Spleen (tissue), 11 donors: Measurements from ENCODE around the gene TLNRD1. TPM values are rescaled to one million over a fixed set of nuclear protein-coding genes. Genes with fewer than 3 reads are reported as not detected.

ENCODE experiments used
- DNase-seq: peaks from one replicate; pipeline ENCODE4 v3.0.0-alpha.2; 2020
- H3K27ac ChIP-seq, 8 donors: fragments of 200-600 bp; sonication (generic) in 7 of 8; 1 replicate in 4 of 8; 2 replicates in 4 of 8; pipeline versions ENCODE4 v1.5.0 to v1.8.0; 2016 to 2021; ENCODE audit warnings: inconsistent platforms in 4 of 8, mild to moderate bottlenecking in 4 of 8, moderate library complexity in 1 of 8
- H3K27me3 ChIP-seq, 7 donors: fragments of 200-600 bp; sonication (generic) in 6 of 7; replicated peaks in 1 of 7; 1 replicate in 4 of 7; 2 replicates in 3 of 7; pipeline versions ENCODE4 v1.5.0 to v1.8.0; 2016 to 2021; ENCODE audit warnings: inconsistent platforms in 3 of 7, mild to moderate bottlenecking in 1 of 7
- H3K36me3 ChIP-seq, 6 donors: fragments of 200-600 bp; sonication (generic) in 5 of 6; 1 replicate in 4 of 6; 2 replicates in 2 of 6; pipeline versions ENCODE4 v1.5.0 to v1.8.0; 2016 to 2021; ENCODE audit warnings: inconsistent platforms in 2 of 6
- H3K4me1 ChIP-seq, 6 donors: fragments of 200-600 bp; sonication (generic) in 5 of 6; 1 replicate in 3 of 6; 2 replicates in 3 of 6; pipeline versions ENCODE4 v1.5.0 to v1.8.0; 2016 to 2021; ENCODE audit warnings: inconsistent platforms in 3 of 6
- H3K4me3 ChIP-seq, 8 donors: fragments of 200-600 bp; sonication (generic) in 7 of 8; 1 replicate in 4 of 8; 2 replicates in 4 of 8; pipeline versions ENCODE4 v1.5.0 to v1.8.0; 2016 to 2021; ENCODE audit warnings: inconsistent platforms in 4 of 8, mild to moderate bottlenecking in 4 of 8, moderate library complexity in 2 of 8
- H3K9me3 ChIP-seq, 8 donors: fragments of 200-600 bp; sonication (generic) in 7 of 8; 1 replicate in 4 of 8; 2 replicates in 4 of 8; pipeline versions ENCODE4 v1.5.0 to v1.8.0; 2016 to 2021; ENCODE audit warnings: inconsistent platforms in 4 of 8
- POLR2A ChIP-seq, 3 donors: fragments of 450-650 bp; IDR thresholded peaks; one replicate each; pipeline ENCODE4 v1.5.1; 2017; ENCODE audit warnings: antibody characterized with exemption in 3 of 3, mild to moderate bottlenecking in 1 of 3
- POLR2AphosphoS5 ChIP-seq, 3 donors: sonication (generic); formaldehyde crosslinking; IDR thresholded peaks; one replicate each; pipeline ENCODE4 v1.5.1; 2017; ENCODE audit warnings: antibody characterized with exemption in 3 of 3
- WGBS, 5 donors: extraction: QIAGEN DNeasy Blood & Tissue Kit in 3 of 5; methylation state at CpG; one replicate each; pipeline versions ENCODE4 v1.1.5 to v1.1.7; 2013 to 2018; 5-methylcytosine and 5-hydroxymethylcytosine counted together
- intact Hi-C: fragments of 100-400 bp; cut with DNase I; formaldehyde crosslinking; loops from one replicate; pipeline ENCODE4 v1.15.0; 2023; ENCODE audit warnings: low total_unique reads
- polyA plus RNA-seq, 3 donors: library from polyadenylated mRNA; stranded (reverse); fragments of 200-250 nt; gene quantifications; one replicate each; pipeline ENCODE4 v1.2.1, GENCODE V29; 2013
- total RNA-seq, 7 donors: library from RNA; depleted of rRNA in 3 of 7; stranded (reverse); fragments of >200 nt in 3 of 7; fragmentation: NEBNext Ultra II Directional in 4 of 7; extraction: Animal tissue kit (Norgen Biotek cat#: 25700) in 4 of 7; gene quantifications; one replicate each; pipeline versions ENCODE4 v1.1.0 to v1.2.1, GENCODE V29; 2016 to 2021
- TF ChIP-seq, protein P1 (sequence below), 11 experiments: fragments of 200-600 bp in 7 of 11; fragments of 450-650 bp in 4 of 11; sonication (generic) in 4 of 11; IDR thresholded peaks in 8 of 11; conservative IDR thresholded peaks in 3 of 11; 1 replicate in 7 of 11; 2 replicates in 4 of 11; pipeline versions ENCODE4 v1.4.0 to v1.8.0; 2016 to 2021; ENCODE audit warnings: antibody characterized with exemption in 11 of 11, inconsistent platforms in 4 of 11, mild to moderate bottlenecking in 1 of 11
- donor health status: healthy with polysubstance abuse.
- donor health status: DM: no; HTN: no; CAD: no; lungs with moderate emphysema.
- donor health status: DM: no; HTN: no; CAD: no.
- donor health status: Bipolar disorder and iron deficiency.
- donor health status: healthy.
- donor health status: DM: no; HTN: no; CAD: no.
- donor health status: DM: yes; HTN: yes; CAD: no.

The TLNRD1 gene
- total and polyA plus RNA-seq, 10 donors, result 6.2 to 53.3 (median 30.7) TPM

DNA sequence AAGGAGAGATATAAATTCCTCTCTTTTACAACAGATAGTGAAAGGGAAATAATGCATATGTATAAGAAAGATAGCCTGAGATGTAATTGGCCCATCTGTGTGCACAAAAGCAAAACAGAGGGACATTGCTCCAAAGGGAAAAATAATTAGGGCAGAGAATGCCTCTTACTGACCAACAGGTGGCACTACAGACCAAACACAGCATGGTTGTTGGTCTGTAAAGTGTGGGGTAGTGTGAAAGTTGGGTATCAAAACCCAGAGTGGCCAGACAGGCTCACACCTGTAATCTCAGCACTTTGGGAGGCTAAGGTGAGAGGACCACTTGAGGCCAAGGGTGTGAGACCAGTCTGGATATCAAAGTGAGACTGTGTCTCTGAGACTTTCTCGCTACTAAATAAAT is 4.5 kb upstream of the TLNRD1 start:
- peaks cover 11 to 37% (median 23%) of the 10 kb centered on the region in 6 donors for H3K4me1 ChIP-seq
- 95 to 100% (median 100%) methylated on average over 1 of the region's 1 CpG for WGBS, 5 donors
- H3K9me3 ChIP-seq, result peaks cover 0 to 6% (median 2%) of the 10 kb centered on the region in 8 donors
- no peak for DNase-seq
- H3K36me3 ChIP-seq, result no peaks in the 10 kb centered on the region
- no peak overlapping the region for H3K27ac ChIP-seq
- TF ChIP-seq, protein P1, sequence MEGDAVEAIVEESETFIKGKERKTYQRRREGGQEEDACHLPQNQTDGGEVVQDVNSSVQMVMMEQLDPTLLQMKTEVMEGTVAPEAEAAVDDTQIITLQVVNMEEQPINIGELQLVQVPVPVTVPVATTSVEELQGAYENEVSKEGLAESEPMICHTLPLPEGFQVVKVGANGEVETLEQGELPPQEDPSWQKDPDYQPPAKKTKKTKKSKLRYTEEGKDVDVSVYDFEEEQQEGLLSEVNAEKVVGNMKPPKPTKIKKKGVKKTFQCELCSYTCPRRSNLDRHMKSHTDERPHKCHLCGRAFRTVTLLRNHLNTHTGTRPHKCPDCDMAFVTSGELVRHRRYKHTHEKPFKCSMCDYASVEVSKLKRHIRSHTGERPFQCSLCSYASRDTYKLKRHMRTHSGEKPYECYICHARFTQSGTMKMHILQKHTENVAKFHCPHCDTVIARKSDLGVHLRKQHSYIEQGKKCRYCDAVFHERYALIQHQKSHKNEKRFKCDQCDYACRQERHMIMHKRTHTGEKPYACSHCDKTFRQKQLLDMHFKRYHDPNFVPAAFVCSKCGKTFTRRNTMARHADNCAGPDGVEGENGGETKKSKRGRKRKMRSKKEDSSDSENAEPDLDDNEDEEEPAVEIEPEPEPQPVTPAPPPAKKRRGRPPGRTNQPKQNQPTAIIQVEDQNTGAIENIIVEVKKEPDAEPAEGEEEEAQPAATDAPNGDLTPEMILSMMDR (IDR thresholded peaks at IDR 0.05 in 8 of 11, conservative IDR thresholded peaks at IDR 0.05 in 3 of 11), result peak in 7 of 11 experiments; percentile 31 to 59 (median 48)
- TF ChIP-seq POLR2A (IDR thresholded peaks at IDR 0.05), result no peak
- no peak overlapping the region for H3K4me3 ChIP-seq
- no peaks in the 10 kb centered on the region for H3K27me3 ChIP-seq
- intact Hi-C loops, result loop anchor here (10.0 kb wide), 1 partner anchor 109 kb away; no protein-coding TSS in a partner anchor

- 90 to 100% (median 95%) methylated on average over 1 of the region's 1 CpG for WGBS, 5 donors
- TF ChIP-seq POLR2AphosphoS5 (IDR thresholded peaks at IDR 0.05) (no peak), POLR2A (IDR thresholded peaks at IDR 0.05) (no peak)
- H3K4me1 ChIP-seq, result peaks cover 10 to 38% (median 27%) of the 10 kb centered on the region in 6 donors
- peaks cover 0 to 6% (median 2%) of the 10 kb centered on the region in 8 donors for H3K9me3 ChIP-seq
- no peak for DNase-seq
- H3K36me3 ChIP-seq, result peaks cover 0 to 7% (median 3%) of the 10 kb centered on the region in 6 donors
- no peak overlapping the region for H3K4me3 ChIP-seq
- intact Hi-C loops, result loop anchor here (10.0 kb wide), 1 partner anchor 107 kb away; no protein-coding TSS in a partner anchor
- peak overlapping the region in 1 of 8 donors; percentile 99 for H3K27ac ChIP-seq
- no peaks in the 10 kb centered on the region for H3K27me3 ChIP-seq
Measured at GRCh38 chr15:80997692-80998091, 3.0 kb upstream of the TLNRD1 start.

GRCh38 chr15:80998251-80998650 is 2.5 kb upstream of the TLNRD1 start:
- H3K4me3 ChIP-seq, result no peak overlapping the region
- H3K4me1 ChIP-seq, result peaks cover 15 to 44% (median 32%) of the 10 kb centered on the region in 6 donors
- peaks cover 0 to 6% (median 2%) of the 10 kb centered on the region in 8 donors for H3K9me3 ChIP-seq
- intact Hi-C loops, result loop anchor here (10.0 kb wide), 1 partner anchor 107 kb away; no protein-coding TSS in a partner anchor
- no peaks in the 10 kb centered on the region for H3K27me3 ChIP-seq
- DNase-seq, result no peak
- H3K36me3 ChIP-seq, result peaks cover 0 to 12% (median 8%) of the 10 kb centered on the region in 6 donors
- TF ChIP-seq, protein P1 (IDR thresholded peaks at IDR 0.05 in 8 of 11, conservative IDR thresholded peaks at IDR 0.05 in 3 of 11), result no peak
- TF ChIP-seq POLR2A (IDR thresholded peaks at IDR 0.05) (no peak), POLR2AphosphoS5 (IDR thresholded peaks at IDR 0.05) (no peak)
- peak overlapping the region in 7 of 8 donors; percentile 10 to 99 (median 92) for H3K27ac ChIP-seq
- 78 to 93% (median 81%) methylated on average over 1 of the region's 1 CpG for WGBS, 5 donors

GRCh38 chr15:80999623-81000036 is 1.1 kb upstream of the TLNRD1 start:
- Histone ChIP-seq H3K4me3 (peak overlapping the region; percentile 62 to 94 (median 84)), H3K9me3 (peaks cover 0 to 6% (median 2%) of the 10 kb centered on the region in 8 donors), H3K36me3 (peaks cover 0 to 26% (median 9%) of the 10 kb centered on the region in 6 donors), H3K4me1 (peaks cover 24 to 58% (median 46%) of the 10 kb centered on the region in 6 donors), H3K27me3 (no peaks in the 10 kb centered on the region), H3K27ac (peak overlapping the region; percentile 92 to 99 (median 98))
- WGBS, 5 donors, result 9 to 23% (median 15%) methylated on average over 13 of the region's 13 CpGs
- DNase-seq, result peak; percentile 84
- intact Hi-C loops, result loop anchor here (10.0 kb wide), 1 partner anchor 105 kb away; no protein-coding TSS in a partner anchor
- TF ChIP-seq, protein P1 (IDR thresholded peaks at IDR 0.05 in 8 of 11, conservative IDR thresholded peaks at IDR 0.05 in 3 of 11), result no peak
- peak in 2 of 3 donors; percentile 53 to 62 for TF ChIP-seq POLR2AphosphoS5 (IDR thresholded peaks at IDR 0.05)
- TF ChIP-seq POLR2A (IDR thresholded peaks at IDR 0.05), result no peak
